NT2/D1 (cell line): Measurements from ENCODE around the gene THBS1.

Source experiments
- YY1 ChIP-seq: IDR thresholded peaks from 2 replicates; pipeline ENCODE4 v1.6.1; 2011; ENCODE audit not compliant: insufficient read length, insufficient read depth
- ZNF274 ChIP-seq: IDR thresholded peaks from 2 replicates; pipeline ENCODE4 v1.6.1; 2011; ENCODE audit warnings: mild to moderate bottlenecking, low read depth, low read length

DNA sequence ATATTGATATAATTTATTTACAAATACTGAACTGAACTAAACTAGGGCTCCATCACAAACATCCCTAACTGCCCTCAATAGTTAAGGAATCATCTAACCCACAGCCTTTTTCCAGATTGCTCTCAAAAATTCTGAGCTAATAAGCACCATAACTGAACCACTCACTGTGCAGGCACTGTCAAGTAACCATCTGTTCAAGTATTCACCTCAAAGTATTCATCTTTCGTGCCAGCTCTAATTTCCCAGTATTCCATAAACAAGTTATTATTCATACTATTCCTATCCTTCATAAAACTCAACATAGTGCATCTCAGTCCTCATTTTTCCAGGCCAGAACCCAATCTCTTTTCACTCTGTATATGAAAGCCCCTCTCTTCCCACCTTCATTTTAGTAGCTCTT is 41.1 kb downstream of the THBS1 start:
- no peak for TF ChIP-seq ZNF274
- TF ChIP-seq YY1 = no peak
